ENCODE results near the gene WIPF1.

Gene WIPF1

DNA sequence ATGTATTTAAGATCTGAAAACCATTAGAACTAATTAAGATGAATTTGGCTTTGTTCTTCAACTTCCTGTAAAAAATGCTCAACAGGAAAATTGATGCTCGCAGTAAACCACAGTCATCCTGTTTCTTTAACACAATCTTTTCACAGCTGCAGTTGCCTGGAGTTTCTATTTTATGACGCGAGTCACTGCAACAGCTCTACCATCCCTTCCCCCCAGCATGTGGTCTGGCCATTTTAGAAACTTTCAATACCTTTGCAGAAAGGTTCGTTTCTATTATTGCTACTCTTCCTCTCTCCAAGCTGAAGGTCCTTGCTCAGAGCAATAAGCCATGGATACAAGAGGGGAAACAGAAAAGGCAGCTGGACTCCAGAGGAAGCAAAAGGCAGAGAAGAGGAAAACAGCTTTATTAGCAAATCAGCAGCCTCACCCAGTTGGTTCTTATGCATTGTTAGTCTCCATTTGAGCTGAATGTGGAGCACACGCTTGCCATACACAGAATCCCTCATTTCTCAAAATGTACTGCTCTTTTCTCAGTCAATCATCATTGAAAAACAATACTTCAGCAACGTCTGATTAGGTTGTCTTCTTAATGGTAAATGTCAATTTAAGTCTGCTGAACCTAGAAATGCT, 3.9 kb downstream of the WIPF1 start:
- Mint-ChIP-seq H3K27ac (peak overlapping the region; percentile 98 to 100), H3K27me3 (no peaks in the 10 kb centered on the region), H3K9me3 (no peaks in the 10 kb centered on the region), H3K4me1 (peaks cover 56% of the 10 kb centered on the region), H3K4me3 (peak overlapping the region; percentile 76 to 90)
- peak; percentile 84 for ATAC-seq
- DNase-seq = peak; percentile 61 to 77

DNA sequence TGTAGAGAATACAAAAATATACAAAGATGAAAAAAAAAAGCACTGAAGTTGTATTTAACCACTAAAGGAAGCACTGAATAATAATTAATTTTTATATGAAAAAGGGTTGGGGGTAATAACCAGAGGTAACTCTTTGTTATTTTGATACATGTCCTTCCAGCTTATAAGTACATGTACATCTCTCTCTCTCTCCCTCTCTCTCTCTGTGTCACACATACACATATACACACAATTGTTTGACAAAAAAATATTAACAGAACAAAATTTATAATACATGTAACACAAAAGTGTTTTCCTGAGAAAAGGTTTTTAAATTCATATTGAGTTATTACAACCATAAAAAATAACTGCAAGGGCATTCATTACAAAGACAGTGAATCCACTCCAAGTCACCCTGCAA, 4.6 kb downstream of the WIPF1 start:
- no peaks in the 10 kb centered on the region for H3K27me3 Mint-ChIP-seq
- peaks cover 58% of the 10 kb centered on the region for H3K4me1 Mint-ChIP-seq
- ATAC-seq (no peak), DNase-seq (no peak)
- peak overlapping the region; percentile 76 to 90 for H3K4me3 Mint-ChIP-seq
- peak overlapping the region; percentile 98 to 100 for H3K27ac Mint-ChIP-seq
- H3K9me3 Mint-ChIP-seq = no peaks in the 10 kb centered on the region

DNA sequence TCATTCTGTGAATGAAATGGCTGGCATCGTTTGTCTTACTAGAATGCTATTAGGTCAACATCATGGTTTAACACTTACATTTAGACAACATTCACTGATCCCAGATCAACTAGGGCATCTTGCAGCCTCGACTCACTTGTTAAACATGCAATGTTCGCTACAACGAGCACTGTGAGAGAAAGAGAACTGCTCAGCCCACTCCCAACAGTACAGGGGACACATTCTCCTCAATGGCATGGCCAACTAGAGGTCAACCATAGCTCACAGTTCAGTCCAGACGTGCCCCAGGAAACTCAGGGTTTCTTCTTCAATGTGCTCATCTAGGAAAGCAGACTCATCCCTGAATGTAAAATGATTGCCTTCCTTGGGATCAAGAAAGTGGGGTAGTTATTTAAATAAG, 5.9 kb downstream of the WIPF1 start:
- H3K27me3 Mint-ChIP-seq = no peaks in the 10 kb centered on the region
- peak overlapping the region; percentile 59 to 94 for H3K27ac Mint-ChIP-seq
- DNase-seq = no peak
- H3K9me3 Mint-ChIP-seq = no peaks in the 10 kb centered on the region
- H3K4me3 Mint-ChIP-seq = peak overlapping the region; percentile 65 to 90
- no peak for ATAC-seq
- peaks cover 70% of the 10 kb centered on the region for H3K4me1 Mint-ChIP-seq

DNA sequence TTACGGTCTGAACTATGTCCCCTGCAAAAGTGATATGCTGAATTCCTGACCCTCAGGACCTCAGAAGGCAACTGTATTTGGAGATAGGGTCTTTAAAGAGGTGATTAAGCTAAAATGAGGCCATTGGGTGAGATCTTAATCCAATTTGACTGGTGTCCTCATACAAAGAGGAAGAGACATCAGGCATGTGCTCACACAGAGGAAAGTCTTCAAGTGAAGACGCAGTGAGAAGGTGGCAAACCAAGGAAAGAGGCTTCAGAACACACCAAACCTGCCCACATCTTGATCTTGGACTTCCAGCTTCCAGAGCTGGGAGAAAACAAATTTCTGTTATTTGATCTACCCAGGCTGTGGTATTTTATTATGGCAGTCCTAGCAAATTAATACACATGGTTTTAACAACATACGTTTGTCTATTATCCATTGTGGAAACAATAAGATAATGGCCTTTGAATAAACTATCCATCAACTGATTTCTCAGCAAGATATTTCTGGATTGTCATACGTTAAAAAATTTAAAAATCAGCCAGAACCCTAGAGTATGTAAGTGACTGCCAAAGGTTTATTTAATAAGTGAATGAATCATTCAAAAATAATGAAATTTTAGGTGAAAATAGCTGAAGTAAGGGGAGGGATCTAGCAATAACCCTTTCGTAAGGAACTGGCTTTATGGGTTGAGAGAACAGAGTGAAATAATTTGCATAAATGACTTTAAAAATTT, 6.5 kb downstream of the WIPF1 start:
- ATAC-seq (no peak), DNase-seq (no peak)
- Mint-ChIP-seq H3K27ac (peak overlapping the region; percentile 96 to 97), H3K9me3 (no peaks in the 10 kb centered on the region), H3K27me3 (no peaks in the 10 kb centered on the region), H3K4me1 (peaks cover 77% of the 10 kb centered on the region), H3K4me3 (peak overlapping the region; percentile 65 to 90)

DNA sequence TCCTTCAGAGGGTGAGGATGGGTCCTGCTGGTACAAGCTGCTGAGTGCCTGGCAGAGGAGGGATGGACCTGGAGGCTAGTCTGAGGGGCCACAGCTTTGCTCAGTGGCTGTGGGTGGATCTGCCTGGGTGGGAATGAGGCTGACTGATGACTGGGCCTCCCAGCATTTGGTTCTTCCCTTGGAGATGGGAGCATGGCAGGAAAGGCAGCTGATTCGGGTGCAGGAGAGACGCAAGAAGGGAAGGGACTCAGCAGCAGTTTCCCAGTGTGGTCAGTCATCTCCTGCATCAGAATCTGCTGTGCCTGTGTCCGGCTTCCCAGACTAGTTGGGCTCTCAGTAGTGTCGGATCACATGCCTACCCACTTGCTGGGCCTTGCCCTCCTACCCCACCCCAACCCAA, 7.3 kb downstream of the WIPF1 start:
- DNase-seq = no peak
- Mint-ChIP-seq H3K27me3 (no peaks in the 10 kb centered on the region), H3K4me3 (peak overlapping the region; percentile 81 to 90), H3K9me3 (no peaks in the 10 kb centered on the region), H3K4me1 (peaks cover 84% of the 10 kb centered on the region), H3K27ac (peak overlapping the region; percentile 96 to 97)
- no peak for ATAC-seq

DNA sequence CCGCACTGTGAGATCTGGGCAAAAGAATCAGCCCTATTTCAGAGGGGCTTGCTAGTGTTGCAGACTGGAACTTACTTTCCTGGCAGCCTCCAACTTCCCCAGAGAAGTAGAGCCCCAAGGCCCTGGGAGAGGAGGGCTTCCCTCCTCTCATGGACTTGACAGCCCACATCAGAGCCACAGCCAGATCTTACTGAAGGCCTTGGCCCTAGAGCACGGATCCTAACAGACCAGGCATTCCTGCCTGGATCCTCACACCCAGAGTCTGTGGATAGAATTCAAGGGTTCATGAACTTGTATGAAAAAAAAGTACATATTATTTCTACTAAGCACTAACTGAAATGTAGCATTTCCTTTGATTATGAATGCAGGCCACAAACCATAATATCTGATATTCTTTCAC, 8.3 kb downstream of the WIPF1 start:
- H3K27ac Mint-ChIP-seq = peak overlapping the region; percentile 88 to 97
- no peaks in the 10 kb centered on the region for H3K9me3 Mint-ChIP-seq
- ATAC-seq (no peak), DNase-seq (no peak)
- peaks cover 94% of the 10 kb centered on the region for H3K4me1 Mint-ChIP-seq
- no peaks in the 10 kb centered on the region for H3K27me3 Mint-ChIP-seq
- H3K4me3 Mint-ChIP-seq = peak overlapping the region; percentile 59 to 77

DNA sequence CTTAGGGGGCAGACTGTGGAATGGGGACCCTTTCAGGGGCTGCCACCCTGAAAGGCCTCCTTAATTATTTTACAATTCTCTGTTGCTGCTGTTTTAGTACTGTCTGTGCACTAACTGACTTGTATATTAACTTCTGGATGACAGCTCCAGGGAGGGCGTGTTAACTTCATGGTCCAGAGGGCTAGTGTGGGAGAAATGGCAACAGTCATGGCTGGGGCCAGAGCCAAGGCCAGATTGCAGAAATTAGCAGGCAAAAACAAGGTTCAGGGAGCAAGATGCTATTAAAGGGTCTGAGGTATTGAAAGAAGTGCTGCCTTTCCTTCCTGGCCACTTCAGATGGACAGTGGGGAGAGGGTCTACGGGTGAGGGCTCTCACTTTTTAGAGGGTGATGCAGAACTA, 9.1 kb downstream of the WIPF1 start:
- DNase-seq (no peak), ATAC-seq (no peak)
- Mint-ChIP-seq H3K4me3 (peak overlapping the region; percentile 23 to 77), H3K9me3 (no peaks in the 10 kb centered on the region), H3K27ac (peak overlapping the region; percentile 88 to 97), H3K27me3 (no peaks in the 10 kb centered on the region), H3K4me1 (peaks cover 90% of the 10 kb centered on the region)

DNA sequence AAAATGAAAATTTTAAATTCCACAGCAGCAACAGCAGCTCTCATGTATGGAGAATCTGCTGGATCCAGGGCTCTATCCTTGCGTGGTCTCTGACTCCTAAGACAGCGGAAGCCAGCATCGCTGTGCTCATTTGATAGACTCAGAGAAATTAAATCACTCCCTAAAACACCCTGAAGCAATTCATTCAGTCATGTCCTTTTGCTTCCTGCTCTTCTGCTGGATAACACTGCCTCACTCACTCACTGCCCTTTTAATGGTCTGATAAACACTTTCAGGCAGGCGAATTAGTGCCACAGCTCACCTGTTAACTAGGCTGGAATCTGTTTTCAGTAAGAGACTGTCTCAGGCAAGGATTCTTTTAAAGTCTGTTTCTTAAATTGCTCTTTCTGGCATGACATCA, 10.0 kb downstream of the WIPF1 start:
- peak overlapping the region; percentile 84 to 86 for H3K27ac Mint-ChIP-seq
- H3K27me3 Mint-ChIP-seq = no peaks in the 10 kb centered on the region
- no peaks in the 10 kb centered on the region for H3K9me3 Mint-ChIP-seq
- H3K4me3 Mint-ChIP-seq = peak overlapping the region; percentile 15 to 77
- no peak for ATAC-seq
- peaks cover 91% of the 10 kb centered on the region for H3K4me1 Mint-ChIP-seq
- no peak for DNase-seq

DNA sequence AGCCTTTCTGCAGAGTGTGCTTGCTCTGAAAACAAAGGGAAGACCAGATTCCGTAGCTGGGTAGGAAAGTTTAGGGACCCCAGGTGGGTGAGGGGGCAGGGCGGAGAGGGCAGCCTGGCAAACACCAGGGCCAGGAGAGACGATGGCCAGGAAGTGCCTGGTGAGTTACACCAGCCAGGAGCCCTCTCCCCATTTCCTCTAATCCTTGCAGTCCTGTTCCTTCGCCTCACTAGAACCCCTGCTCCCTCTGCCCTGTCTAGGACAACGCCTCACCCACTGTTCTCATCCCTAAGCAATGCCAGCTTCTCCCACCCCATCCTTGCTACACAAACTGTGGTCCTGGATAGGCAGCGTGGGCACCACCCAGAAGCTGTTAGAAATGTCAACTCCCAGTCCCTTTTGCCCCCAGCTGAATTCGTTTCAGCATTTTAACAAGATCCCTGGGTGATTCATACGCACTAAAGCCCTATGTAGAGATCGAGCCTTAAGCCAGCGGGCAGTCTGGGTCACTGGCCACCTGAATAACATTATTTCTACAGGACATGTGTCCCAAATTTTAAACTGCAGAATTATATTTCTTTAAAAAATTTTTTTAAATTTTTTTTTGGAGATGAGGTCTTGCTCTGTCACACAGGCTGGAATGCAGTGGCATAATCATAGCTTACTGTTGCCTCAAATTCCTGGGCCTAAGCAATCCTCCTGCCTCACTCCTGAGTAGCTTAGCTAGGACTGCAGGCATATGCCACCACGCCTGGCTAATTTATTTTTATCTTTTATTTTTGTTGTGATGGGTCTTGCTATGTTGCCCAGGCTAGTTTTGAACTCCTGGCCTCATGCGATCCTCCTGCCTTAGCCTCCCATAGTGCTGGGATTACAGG, 10.9 kb downstream of the WIPF1 start:
- H3K27ac Mint-ChIP-seq = peak overlapping the region; percentile 86 to 88
- H3K27me3 Mint-ChIP-seq = no peaks in the 10 kb centered on the region
- no peaks in the 10 kb centered on the region for H3K9me3 Mint-ChIP-seq
- peaks cover 93% of the 10 kb centered on the region for H3K4me1 Mint-ChIP-seq
- ATAC-seq (no peak), DNase-seq (no peak)
- peak overlapping the region; percentile 15 to 74 for H3K4me3 Mint-ChIP-seq

DNA sequence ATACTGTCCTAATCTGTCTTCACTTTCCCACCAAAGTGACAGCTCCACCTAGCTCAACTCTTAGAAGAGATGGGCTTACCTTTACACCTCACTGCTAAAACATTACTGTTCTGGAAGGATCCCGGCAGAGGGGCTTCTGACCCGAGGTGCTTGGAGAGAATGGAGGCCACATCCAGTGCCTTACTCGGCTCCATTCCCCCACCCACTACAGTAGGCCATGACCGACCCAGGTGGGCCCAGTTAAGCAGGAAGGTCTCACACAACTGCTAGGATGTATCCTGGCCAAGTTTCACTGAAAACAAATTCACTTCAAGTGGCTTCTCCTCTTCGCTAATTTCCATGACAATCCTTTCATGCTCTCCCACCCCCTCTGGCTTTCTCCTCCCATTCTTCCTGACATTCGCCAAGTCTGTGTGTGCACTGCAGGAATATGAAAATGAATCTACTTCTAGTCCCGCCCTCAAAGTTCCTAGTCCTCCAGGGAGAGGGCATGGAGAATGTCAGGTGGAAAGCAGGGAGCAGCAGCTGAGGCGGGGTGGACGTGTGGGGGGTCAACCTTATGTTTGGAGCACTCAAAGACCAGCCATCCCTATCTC, 11.8 kb downstream of the WIPF1 start:
- peaks cover 92% of the 10 kb centered on the region for H3K4me1 Mint-ChIP-seq
- ATAC-seq = no peak
- H3K27me3 Mint-ChIP-seq = no peaks in the 10 kb centered on the region
- no peak for DNase-seq
- H3K27ac Mint-ChIP-seq = peak overlapping the region; percentile 4 to 72
- H3K4me3 Mint-ChIP-seq = no peak overlapping the region
- no peaks in the 10 kb centered on the region for H3K9me3 Mint-ChIP-seq

DNA sequence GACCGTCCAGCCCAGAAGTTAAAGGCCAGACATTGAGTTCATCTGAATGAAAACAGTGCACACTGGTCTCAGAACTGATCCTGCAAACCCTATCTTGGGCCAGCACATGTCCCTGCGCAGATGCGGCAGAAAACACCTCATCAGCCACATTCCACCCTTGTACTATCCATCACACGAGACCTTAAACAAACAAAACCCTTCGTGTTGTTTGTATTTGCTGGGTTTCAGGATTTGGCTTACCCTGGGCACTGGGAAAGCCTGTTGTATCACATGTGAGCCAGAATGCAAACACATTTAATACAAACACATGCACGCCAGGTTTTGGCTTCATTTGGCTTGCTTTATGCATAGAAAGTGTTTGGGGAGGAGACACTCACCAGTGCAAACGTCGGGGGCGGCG, 12.5 kb downstream of the WIPF1 start:
- DNase-seq (no peak), ATAC-seq (no peak)
- Mint-ChIP-seq H3K4me3 (no peak overlapping the region), H3K27me3 (no peaks in the 10 kb centered on the region), H3K4me1 (peaks cover 91% of the 10 kb centered on the region), H3K27ac (peak overlapping the region in 1 of 2 donors; percentile 1), H3K9me3 (no peaks in the 10 kb centered on the region)

DNA sequence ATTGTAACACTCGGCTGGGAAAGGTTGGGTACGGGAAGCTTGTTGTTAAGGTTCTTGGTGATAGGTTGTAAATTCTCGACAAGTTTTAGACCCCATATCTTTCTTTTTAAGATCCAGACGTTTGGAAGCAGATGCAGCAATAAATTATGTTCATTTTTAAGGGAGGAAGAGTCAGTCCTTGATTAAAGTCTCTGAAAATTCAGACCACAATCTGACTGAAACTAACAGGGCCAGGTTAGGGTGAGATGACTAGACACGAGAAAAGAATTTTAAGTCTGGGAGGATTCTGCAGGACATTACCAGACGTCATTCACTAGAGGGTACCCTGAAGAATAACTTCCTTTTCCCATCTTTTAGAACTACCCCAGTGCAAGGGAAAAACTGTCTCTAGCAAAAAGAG, 16.1 kb downstream of the WIPF1 start:
- H3K9me3 Mint-ChIP-seq = no peaks in the 10 kb centered on the region
- DNase-seq (no peak), ATAC-seq (peak; percentile 81)
- no peaks in the 10 kb centered on the region for H3K27me3 Mint-ChIP-seq
- peak overlapping the region in 1 of 2 donors; percentile 18 for H3K4me3 Mint-ChIP-seq
- H3K27ac Mint-ChIP-seq = peak overlapping the region in 1 of 2 donors; percentile 76
- H3K4me1 Mint-ChIP-seq = peaks cover 84% of the 10 kb centered on the region

DNA sequence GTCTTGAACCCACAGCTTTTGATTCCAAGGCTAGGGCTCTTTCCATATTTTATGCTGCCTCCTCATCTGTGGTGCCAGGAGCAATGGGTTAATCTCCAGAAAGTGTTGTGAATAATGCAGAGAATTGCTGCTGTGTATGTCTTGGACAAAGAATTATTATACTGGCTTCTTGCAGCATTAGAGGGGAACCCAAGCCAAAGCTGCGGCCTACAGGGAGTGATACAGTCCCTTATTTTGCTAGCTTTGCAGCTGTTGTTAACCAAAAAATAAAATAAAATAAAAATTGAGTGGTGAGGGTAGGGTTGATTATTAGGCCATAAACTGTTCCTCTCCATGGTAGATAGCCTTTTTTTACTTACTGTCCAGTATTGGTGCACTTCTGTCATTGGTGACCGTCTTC, 16.7 kb downstream of the WIPF1 start:
- peaks cover 79% of the 10 kb centered on the region for H3K4me1 Mint-ChIP-seq
- no peaks in the 10 kb centered on the region for H3K9me3 Mint-ChIP-seq
- ATAC-seq (no peak), DNase-seq (no peak)
- no peaks in the 10 kb centered on the region for H3K27me3 Mint-ChIP-seq
- peak overlapping the region in 1 of 2 donors; percentile 55 for H3K27ac Mint-ChIP-seq
- H3K4me3 Mint-ChIP-seq = no peak overlapping the region

DNA sequence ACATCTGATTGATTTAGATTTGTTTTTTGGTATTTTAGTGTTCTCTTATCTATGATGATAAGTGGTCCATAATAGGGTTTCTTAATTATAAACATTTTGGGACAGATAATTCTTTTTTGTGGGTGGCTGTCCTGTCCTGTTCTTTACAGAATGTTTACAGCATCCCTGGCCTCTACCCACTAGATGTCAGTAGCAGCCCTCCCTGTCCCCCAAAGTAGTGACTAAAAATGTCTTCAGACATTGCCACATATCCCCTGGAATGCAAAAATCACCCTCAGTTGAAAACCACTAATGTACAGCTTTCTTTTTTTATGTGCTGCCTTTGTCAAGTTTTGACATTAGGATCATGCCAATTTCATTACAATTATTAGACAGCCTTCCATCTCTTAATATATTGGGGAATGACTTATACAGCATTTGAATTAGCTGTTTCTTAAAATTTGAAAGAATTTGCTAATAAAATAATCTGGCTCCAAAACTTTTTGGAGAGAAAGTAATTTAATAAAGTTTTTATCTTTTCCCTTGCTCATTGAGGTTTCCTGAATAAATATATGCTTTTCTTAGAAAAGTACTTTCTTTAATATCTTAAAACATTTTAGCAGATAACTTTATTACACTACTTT, 19.5 kb downstream of the WIPF1 start:
- H3K27ac Mint-ChIP-seq = no peak overlapping the region
- H3K27me3 Mint-ChIP-seq = no peaks in the 10 kb centered on the region
- no peaks in the 10 kb centered on the region for H3K9me3 Mint-ChIP-seq
- peak; percentile 41 to 57 for DNase-seq
- H3K4me1 Mint-ChIP-seq = peaks cover 84% of the 10 kb centered on the region
- peak; percentile 83 for ATAC-seq
- no peak overlapping the region for H3K4me3 Mint-ChIP-seq

DNA sequence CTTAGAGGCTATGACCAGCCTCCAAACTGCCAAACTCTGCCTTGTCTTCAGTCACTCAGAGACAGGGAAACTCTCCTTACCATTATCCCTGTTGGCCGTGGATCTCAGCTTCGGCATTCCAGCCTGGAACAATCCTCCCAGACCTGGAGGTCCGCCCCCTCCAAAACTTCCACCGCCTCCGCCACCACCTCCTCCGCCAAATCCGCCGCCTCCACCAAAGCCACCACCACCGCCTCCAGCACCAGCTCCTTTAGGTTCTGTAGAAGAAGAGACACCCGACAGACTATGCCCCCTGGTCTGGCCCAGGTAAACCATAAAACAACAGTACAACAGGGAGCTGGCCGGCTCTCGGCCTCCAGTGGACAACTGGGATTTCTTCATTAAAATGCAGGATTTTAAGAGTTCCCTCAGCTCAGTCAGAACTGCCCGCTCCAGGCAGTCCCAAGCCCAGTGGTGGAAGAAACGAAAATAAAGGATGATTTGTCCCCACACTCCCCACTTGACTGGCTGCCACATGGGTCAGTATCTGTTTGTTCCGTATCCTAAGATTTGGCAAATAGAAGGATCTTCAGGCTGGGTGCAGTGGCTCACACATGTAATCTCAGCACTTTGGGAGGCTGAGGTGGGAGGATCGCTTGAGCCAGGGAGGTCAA, 22.4 kb downstream of the WIPF1 start:
- H3K27me3 Mint-ChIP-seq = no peaks in the 10 kb centered on the region
- H3K4me1 Mint-ChIP-seq = peaks cover 86% of the 10 kb centered on the region
- H3K27ac Mint-ChIP-seq = peak overlapping the region in 1 of 2 donors; percentile 9
- ATAC-seq = no peak
- H3K4me3 Mint-ChIP-seq = no peak overlapping the region
- no peaks in the 10 kb centered on the region for H3K9me3 Mint-ChIP-seq
- DNase-seq = no peak
